ENCODE data around the gene HDAC4. TPM values are rescaled to one million over a fixed set of nuclear protein-coding genes. Genes with fewer than 3 reads are reported as not detected.

The HDAC4 gene
- total and polyA plus RNA-seq, 9 donors = 7.0 to 74.0 (median 46.3) TPM

DNA sequence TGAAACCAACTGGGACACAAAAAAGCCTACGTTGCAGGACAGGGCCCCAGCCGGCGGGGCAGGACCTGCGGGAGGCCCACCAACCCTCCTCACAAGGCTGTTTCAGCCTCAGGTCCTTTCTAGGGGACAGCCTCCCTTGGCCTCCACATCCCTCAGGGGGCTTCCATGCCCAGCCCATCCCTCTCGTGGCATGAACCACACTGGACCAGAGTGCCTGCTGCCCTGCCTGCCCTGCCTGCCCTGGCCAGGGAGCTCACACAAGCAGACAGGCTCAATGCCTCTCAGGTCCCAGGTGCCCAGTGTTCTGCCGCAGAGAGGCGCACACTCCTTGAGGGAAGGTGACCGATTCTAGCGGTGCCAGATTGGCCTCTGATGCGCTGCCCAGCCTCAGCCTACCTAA, 57.4 kb downstream of the HDAC4 start:
- DNase-seq = no peak

DNA sequence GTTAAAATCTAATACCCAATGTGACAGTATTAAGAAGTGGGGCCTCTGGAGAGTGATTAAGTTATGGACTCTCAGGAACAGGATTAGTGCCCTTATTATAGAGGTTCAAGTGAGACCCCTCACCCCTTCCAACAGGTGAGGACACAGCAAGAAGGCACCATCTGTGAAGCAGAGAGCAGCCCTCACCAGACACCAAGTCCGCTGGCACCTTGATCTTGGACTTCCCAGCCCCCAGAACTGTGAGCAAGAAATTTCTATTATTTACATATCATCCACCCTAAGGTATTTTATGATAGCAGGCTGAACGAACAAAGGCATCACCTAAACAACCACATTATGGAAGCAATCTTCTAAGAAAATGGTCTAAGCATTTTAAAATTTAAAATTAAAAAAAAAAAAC, 59.0 kb downstream of the HDAC4 start:
- Histone ChIP-seq H3K27ac (no peak overlapping the region), H3K36me3 (no peaks in the 10 kb centered on the region), H3K4me3 (no peak overlapping the region), H3K4me1 (ENCODE audit: insufficient read depth) (peaks cover 5% of the 10 kb centered on the region), H3K9me3 (no peaks in the 10 kb centered on the region), H3K27me3 (no peaks in the 10 kb centered on the region)
- DNase-seq = no peak
- 85 to 87% (median 87%) methylated on average over 2 of the region's 2 CpGs for WGBS, 3 donors
- intact Hi-C loops (cut with DNase I) = no loop called here
- TF ChIP-seq POLR2A (IDR thresholded peaks at IDR 0.05) = no peak
- TF ChIP-seq EP300 (IDR thresholded peaks at IDR 0.05) = no peak
- no peak for TF ChIP-seq CTCF (IDR thresholded peaks at IDR 0.05)

More for the DNA sequence above, 57.4 kb downstream of the HDAC4 start:
- H3K27me3 ChIP-seq = no peaks in the 10 kb centered on the region
- no peak overlapping the region for H3K27ac ChIP-seq
- no peaks in the 10 kb centered on the region for H3K36me3 ChIP-seq
- WGBS, 3 donors = 97 to 99% (median 97%) methylated on average over 10 of the region's 10 CpGs
- no peak overlapping the region for H3K4me3 ChIP-seq
- H3K9me3 ChIP-seq = no peaks in the 10 kb centered on the region
- H3K4me1 ChIP-seq (ENCODE audit: insufficient read depth) = peaks cover 1% of the 10 kb centered on the region
- intact Hi-C loops (cut with DNase I) = no loop called here
- TF ChIP-seq POLR2A (IDR thresholded peaks at IDR 0.05) (no peak), EP300 (IDR thresholded peaks at IDR 0.05) (no peak)

DNA sequence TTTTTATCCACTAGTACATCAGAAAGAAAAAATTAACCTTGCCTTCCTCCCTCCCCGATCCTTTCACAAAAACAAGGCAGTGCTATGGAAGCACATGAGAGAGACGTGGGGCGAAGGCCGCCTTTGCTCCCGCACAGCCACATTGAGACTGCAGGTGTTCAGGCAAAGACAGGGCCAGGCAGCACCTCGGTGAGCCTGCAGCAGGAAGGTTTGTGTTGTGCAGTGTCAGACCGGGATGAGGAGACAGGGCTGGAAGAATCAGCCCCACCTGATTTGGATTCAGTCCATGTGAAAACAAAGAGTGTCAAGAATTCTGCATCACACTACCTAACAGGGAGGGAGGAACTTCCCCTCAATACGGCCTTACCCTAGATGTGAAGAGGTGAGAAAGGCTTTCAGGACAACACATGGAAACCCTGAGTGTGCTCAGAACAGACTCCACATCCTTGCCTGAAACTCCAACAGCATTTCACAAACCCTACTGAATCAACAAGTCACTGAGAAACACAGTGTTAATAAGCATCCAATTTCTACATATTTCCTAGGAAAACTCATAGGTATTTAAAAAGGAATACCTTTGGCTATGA, 59.6 kb downstream of the HDAC4 start:
- H3K9me3 ChIP-seq = no peaks in the 10 kb centered on the region
- no peak overlapping the region for H3K27ac ChIP-seq
- peaks cover 3% of the 10 kb centered on the region for H3K4me1 ChIP-seq (ENCODE audit: insufficient read depth)
- no peaks in the 10 kb centered on the region for H3K36me3 ChIP-seq
- no peak for DNase-seq
- no peak for TF ChIP-seq EP300 (IDR thresholded peaks at IDR 0.05)
- intact Hi-C loops (cut with DNase I) = no loop called here
- no peaks in the 10 kb centered on the region for H3K27me3 ChIP-seq
- 81 to 87% (median 87%) methylated on average over 8 of the region's 8 CpGs for WGBS, 3 donors
- no peak overlapping the region for H3K4me3 ChIP-seq

DNA sequence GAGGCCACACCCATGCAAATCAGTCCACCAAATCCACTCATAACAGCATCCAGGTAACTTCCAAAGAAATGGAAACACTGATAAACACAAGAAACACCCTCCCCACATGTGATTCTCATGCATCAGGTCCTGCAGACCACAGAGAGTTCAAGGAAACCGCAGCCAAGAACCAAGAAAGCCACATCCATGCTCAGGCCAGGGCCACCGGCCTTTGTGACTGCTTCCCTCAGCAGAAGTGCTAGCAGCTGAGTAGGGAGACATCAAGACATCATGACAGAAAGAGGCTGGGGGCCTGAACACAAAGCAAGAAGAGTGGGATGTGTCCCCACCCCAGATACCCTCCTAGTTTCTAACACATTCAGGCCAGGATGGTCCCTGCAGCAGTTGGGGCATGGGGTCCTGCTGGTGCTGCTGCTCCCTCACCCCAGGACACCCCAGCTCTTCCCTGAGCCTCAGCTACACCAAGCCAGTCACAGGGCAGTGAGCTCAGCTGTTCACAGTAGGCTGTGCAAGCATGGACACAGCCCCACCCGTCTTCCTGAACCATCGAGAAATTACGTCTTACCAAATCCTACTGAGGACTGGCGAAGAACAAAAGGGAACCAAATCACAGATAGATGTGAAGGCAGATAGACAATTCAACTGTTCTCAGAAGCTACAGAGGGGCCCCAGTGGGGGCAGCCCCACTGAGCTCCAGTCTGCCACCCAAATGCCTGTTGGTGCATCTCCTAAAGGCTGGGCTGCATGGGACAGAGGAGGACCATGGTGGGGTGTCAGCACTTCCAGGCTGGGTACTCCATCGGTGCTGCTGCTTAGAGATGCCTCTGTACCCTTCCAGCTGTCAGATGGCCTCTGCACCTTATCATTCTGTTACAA, 60.9 kb downstream of the HDAC4 start:
- peaks cover 3% of the 10 kb centered on the region for H3K4me1 ChIP-seq (ENCODE audit: insufficient read depth)
- H3K36me3 ChIP-seq = no peaks in the 10 kb centered on the region
- TF ChIP-seq POLR2A (IDR thresholded peaks at IDR 0.05) (no peak), EP300 (IDR thresholded peaks at IDR 0.05) (no peak), CTCF (IDR thresholded peaks at IDR 0.05) (no peak)
- WGBS, 3 donors = 94 to 96% (median 94%) methylated on average over 7 of the region's 7 CpGs
- DNase-seq = no peak
- no peaks in the 10 kb centered on the region for H3K9me3 ChIP-seq
- no peaks in the 10 kb centered on the region for H3K27me3 ChIP-seq
- intact Hi-C loops (cut with DNase I) = loop anchor here in 1 of 4 donors (10.0 kb wide), 1 partner anchor 55 kb away; no protein-coding TSS in a partner anchor
- H3K4me3 ChIP-seq = no peak overlapping the region
- no peak overlapping the region for H3K27ac ChIP-seq

GRCh38 chr2:239339241-239339640, 61.6 kb downstream of the HDAC4 start:
- 77 to 93% (median 89%) methylated on average over 6 of the region's 6 CpGs for WGBS, 3 donors
- H3K4me3 ChIP-seq = no peak overlapping the region
- intact Hi-C loops (cut with DNase I) = loop anchor here in 1 of 4 donors (10.0 kb wide), 1 partner anchor 56 kb away; no protein-coding TSS in a partner anchor
- no peak for DNase-seq
- H3K27ac ChIP-seq = no peak overlapping the region
- no peak for TF ChIP-seq EP300 (IDR thresholded peaks at IDR 0.05)
- H3K27me3 ChIP-seq = no peaks in the 10 kb centered on the region
- no peaks in the 10 kb centered on the region for H3K9me3 ChIP-seq
- no peaks in the 10 kb centered on the region for H3K36me3 ChIP-seq
- peaks cover 3% of the 10 kb centered on the region for H3K4me1 ChIP-seq (ENCODE audit: insufficient read depth)
